ENCODE data around the gene ZNF346.

Gene ZNF346

GRCh38 chr5:177070536-177071191 lies 48.2 kb downstream of the ZNF346 start:
- DNase-seq = no peak

DNA sequence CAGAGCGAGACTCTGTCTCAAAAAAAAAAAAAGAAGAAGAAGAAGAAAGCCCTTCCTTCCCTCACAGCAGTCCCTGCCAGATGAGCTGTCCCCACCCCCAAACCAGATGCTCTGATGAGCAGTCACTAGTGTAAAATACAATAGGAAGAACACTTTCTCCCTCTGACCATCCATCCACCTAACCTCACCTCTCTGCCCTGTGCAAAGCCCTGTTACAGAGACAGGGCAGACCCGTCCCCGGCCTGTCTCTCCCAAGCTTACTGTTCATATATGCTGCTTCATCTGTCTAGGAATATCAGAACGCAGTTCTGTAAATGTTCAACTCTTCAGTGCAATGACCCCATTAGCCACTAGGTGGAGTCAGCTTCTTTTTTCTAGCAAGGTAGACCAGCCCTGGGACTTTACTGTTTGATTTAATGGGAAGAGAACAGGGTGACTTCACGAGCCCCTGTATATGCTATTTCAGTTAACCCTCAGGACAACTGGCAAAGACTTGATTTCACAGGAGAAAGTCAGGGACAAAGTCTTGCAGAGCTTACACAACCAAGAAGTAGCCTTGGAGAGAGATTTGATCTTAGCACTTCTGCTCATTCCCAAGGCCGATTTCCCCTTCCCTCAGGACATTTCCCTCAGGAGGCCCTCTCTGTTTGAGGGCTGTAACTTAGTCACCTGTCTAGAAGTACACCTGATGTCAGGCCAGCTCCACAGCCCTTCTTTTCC lies 49.3 kb downstream of the ZNF346 start:
- peak; percentile 79 for DNase-seq

- DNase-seq = no peak
Observed at GRCh38 chr5:177077335-177077734, 54.8 kb downstream of the ZNF346 start.

DNA sequence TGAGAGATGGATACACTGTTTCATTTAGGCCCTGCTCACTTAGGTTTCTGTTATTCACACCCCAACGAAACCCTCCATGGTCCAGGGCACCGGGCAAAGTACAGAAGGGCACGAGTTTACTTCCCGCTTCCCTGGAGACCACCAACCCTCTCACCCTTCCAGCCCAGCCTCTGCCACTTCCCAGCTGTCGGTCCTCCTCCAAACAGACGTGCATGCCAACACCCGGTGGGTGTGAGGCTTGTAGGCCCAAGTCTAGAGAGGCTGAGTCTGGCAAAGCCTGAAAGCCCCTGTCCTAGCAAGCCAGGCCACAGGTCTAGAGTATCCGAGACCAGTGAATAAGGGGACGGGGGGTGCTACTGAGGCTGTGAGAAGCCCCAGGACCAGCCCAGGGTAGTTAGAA lies 57.1 kb downstream of the ZNF346 start:
- DNase-seq = no peak

DNA sequence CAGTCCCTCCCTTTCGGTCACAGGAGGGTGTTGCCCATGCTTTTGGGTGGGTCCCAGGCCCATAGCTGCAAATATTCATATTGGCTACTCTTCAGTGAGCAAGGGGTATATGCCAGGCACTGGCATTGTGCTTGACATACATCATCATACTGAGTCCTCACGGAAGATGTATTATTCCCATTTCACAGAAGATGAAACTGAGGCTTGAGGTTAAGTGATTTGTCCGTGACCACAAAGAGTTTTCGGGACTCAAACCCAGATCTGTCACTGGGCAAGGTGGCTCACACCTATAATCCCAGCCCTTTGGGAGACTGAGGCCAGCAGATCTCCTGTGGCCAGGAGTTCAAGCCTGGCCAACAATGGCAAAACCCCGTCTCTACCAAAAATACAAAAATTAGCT lies 57.8 kb downstream of the ZNF346 start:
- DNase-seq = no peak

DNA sequence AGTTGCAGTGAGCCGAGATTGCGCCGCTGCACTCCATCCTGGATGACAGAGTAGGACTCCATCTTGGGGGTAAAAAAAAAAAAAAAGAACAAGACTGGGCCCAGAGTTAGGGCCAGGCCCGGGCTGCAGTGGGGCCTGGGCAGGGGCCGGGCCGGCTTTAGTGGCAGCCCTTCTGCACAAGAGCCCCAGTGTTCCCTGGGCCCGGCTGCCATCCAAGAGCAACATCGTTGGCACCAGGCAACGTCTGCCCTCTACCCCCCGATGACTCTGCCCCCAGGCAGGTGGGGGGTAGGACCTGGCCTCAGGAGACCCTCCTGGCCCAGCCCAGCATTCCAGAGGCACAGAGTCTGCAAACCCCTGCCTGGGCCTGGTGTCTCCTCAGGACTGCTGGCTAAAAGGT lies 59.4 kb downstream of the ZNF346 start:
- DNase-seq = no peak

DNA sequence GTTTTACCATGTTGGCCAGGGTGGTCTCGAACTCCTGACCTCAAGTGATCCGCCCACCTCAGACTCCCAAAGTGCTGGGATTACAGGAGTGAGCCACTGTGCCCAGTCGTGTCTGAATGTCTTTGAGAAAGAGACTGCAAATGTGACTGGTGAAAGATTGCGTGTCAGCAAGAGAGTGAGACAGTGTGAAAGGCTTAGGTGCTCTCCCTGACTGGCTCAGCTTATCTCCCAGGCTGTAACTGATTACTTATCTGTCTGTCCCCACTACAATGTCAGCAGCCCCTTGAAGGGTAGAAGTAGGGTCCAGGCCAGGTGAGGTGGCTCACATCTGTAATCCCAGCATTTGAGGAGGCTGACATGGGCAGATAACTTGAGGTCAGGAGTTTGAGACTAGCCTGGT lies 60.9 kb downstream of the ZNF346 start:
- no peak for DNase-seq

- DNase-seq = no peak
Observed at GRCh38 chr5:177084175-177084574, 61.7 kb downstream of the ZNF346 start.

DNA sequence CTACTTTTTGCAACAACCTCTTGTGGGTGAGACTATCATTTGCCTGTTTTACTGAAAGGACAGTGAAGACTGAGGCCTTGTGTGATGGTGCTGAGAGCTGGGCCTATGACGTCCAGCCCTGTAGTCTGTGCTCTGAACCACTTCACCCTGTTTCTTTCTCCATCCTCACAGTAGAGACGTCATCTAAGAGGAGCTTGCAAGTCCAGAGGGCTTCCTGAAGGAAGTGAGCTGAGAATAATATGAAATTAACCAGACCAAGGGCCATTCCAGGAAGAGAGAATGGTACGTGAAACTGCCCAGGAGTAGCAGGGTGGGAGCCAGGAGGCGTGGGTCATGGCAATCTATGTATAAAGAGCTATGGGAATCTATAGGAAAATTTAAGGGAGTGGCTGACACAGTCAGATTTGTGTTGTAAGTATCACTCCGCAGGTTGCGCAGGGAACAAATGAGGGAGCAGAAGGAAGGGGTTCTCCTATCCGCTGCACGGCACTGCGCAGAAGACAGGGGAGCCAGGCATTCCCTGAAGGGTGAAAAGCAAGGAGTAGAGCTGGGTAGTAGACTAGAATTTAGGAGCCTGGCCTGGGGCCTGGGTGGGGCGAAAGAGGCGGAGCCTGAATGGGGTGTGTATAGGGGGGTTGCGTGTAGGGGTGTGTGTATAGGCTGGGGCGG lies 63.6 kb downstream of the ZNF346 start:
- DNase-seq = no peak

DNA sequence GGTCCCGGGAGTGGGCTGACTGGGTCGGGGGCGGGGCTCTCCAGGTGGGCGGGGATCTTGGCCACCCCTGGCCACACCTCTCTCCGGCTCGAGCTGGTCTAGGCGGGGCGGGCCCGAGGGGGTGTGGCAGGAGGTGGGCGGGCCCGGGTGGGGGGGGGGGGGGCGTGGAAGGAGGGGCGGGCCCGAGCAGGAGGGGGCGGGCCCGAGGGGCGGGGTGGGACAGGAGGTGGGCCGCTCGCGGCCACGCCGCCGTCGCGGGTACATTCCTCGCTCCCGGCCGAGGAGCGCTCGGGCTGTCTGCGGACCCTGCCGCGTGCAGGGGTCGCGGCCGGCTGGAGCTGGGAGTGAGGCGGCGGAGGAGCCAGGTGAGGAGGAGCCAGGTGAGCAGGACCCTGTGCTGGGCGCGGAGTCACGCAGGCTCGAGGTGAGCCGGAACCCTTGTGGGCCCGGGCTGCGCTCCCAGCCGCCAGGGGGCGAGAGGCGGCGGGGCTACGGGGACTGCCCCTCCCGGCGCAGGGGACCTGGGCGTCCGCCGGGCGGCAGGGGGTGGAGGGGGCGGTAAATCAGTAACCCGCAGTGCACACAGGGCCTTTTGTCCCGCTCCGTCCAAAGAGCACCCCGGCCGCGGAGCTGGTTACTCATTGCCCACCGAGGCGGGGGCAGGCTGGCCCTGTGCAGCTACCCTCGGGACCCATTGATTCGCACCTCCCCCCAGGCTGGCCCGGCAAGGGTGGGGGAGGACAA lies 64.3 kb downstream of the ZNF346 start, which contains the start of gene FGFR4:
Gene FGFR4, plus strand, starts transcription at position 262 of the 744 bp plus-strand sequence. CDS start 2,688 bp downstream, outside the sequence.
- DNase-seq = peak; percentile 47

- DNase-seq = no peak
Observed at GRCh38 chr5:177087398-177088005, 65.0 kb downstream of the ZNF346 start.

DNA sequence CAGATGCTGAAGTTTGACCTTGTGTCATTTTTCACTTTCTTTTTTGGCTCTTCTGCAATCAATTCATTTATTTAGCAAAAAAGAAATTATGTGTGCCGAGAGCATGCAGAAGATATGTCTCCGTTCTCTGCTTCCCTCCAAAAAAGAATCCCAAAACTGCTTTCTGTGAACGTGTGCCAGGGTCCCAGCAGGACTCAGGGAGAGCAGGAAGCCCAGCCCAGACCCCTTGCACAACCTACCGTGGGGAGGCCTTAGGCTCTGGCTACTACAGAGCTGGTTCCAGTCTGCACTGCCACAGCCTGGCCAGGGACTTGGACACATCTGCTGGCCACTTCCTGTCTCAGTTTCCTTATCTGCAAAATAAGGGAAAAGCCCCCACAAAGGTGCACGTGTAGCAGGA lies 66.6 kb downstream of the ZNF346 start:
- DNase-seq = no peak

DNA sequence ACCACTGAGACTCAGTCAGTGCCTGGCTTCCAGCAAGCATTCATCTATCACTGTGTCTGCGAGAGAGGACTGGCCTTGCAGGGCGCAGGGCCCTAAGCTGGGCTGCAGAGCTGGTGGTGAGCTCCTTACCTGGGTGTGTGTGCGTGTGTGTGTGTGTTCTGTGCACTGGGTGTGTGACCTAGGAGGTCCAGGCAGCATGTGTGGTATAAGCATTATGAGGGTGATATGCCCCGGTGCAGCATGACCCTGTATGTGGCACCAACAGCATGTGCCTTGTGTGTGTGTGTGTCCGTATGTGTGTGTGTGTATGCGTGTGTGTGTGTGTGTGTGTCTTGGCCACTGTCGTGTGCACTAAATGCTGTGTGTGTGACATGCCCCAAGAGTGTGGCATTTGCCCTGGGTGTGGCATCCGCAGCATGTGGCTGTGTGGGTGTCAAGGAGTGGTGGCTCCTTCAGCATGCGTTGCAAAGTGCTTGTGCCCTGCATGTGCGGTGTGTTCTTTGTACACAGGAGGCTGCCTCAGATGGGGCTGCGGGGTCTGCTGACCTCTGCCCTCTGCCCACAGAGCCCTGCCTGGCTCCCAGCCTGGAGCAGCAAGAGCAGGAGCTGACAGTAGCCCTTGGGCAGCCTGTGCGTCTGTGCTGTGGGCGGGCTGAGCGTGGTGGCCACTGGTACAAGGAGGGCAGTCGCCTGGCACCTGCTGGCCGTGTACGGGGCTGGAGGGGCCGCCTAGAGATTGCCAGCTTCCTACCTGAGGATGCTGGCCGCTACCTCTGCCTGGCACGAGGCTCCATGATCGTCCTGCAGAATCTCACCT lies 67.5 kb downstream of the ZNF346 start:
- DNase-seq = no peak

DNA sequence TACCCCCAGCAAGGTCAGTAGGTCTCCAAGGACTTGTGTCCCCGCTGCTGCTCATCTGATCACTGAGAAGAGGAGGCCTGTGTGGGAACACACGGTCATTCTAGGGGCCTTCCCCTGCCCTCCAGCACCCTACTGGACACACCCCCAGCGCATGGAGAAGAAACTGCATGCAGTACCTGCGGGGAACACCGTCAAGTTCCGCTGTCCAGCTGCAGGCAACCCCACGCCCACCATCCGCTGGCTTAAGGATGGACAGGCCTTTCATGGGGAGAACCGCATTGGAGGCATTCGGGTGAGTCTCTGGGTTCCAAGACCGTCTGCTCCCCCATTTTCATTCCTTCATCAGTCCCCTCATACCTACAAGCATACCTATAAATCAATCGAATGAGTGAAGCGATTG lies 68.3 kb downstream of the ZNF346 start:
- no peak for DNase-seq

GRCh38 chr5:177091232-177091631 lies 68.7 kb downstream of the ZNF346 start:
- DNase-seq = no peak

- no peak for DNase-seq
Observed at GRCh38 chr5:177092178-177093081, 69.9 kb downstream of the ZNF346 start.

- no peak for DNase-seq
Observed at GRCh38 chr5:177093082-177093712, 70.7 kb downstream of the ZNF346 start.

DNA sequence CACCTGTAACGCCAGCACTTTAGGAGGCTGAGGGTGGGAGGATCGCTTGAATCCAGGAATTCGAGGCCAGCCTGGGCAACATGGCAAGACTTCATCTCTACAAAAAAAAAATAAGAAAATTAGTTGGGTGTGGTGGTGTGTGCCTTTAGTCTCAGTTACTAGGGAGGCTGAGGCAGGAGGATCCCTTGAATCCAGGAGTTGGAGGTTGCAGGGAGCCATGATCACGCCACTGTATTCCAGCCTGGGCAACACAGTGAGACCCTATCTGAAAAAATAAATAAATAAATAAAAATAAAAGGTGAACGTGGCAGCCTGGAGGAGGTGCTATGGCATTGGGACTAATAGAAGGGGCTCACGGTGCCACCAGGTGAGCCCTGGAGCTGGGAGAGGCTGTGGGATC lies 71.3 kb downstream of the ZNF346 start:
- no peak for DNase-seq

DNA sequence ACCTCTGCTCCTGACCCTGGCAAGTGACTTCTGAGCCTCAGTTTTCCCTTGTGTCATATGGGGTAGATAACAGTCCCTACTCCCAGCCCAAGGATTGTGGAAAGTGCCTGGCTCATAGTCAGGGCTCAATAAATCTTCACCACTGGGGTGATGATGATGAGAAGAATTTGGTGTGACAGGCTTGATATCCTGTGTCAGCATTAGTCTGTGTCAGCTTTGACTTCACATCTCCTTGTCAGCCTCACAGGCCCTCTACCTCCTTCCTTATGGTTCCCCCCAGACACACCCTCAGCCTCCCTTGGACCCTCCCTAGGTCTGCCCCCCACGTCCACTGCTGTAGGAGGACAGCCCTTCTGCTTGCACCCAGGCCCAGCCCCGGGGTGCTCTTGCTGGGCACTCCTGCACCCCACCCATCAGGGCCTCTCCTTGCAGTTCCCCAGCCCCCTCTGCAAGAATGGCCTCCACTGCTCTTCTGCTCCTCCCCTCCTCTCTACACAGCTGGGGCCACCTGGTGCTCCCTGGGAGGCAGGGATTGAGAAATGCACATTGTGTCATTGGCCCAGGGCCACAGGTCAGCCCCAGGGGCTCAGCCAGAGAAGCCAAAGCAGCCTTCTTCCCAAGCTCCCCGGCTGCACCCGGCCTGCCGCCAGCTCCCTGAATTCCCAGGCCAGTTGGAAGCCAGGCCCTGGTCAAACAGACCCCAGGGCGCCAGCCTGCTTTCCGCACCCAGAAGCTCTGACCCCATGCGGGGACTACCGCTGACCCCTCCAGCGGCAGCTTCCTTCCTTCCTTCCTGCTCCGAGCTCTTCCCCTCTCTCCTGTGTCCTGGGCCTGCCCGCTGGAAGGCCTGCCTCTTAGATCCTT lies 72.0 kb downstream of the ZNF346 start:
- DNase-seq = peak; percentile 64
